ENCODE data around the gene TNFRSF21. TPM values are rescaled to one million over a fixed set of nuclear protein-coding genes. Genes with fewer than 3 reads are reported as not detected.

Gene TNFRSF21
- under 1 TPM; 0.27 TPM for total RNA-seq

DNA sequence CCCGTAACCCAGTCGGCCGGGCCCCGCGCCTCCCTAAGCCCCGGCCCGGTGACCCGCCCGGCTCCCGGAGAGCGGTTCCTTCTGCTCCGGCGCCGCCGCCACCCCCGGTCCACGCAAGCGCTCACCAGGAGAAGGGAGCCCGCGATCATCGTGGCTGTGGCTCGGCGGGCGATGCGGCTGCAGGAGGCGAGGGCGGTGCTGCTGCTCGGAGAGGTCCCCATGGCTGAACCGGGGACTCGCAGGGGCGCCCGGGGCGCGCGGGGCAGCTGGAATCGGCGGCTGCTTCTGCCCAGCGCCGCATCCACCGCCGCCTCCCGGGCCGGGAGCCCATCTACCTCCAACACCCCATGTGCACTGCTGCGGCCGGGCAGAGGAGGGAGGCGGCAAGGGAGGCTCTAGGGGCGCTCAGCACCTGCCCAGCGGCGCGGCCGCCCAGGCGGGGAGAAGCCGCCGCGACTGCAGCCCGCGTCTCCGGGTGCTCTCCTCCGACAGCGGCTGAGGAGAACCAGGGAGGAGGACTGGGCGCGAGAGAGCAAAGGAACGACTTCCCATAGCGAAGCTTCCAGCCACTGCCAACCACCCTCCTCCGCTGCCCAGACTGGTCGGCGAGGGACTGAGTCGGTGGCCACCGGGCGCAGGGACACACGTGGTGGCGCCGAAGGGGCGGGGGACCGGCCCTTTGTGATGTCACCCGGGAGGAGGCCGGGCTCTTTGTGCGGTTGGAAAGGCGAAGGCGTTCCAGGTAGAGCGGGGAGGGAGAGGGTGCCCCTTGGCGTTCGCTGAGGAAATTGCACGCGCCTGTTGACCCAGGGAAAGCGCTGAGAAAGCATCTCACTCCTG is at the start of gene TNFRSF21:
Gene TNFRSF21 (minus strand): TSS at position 615 of the 840 bp plus-strand sequence. CDS start 394 bp downstream, at position 221.
- Mint-ChIP-seq H3K4me1 (peaks cover 10% of the 10 kb centered on the region), H3K27me3 (peaks cover 56% of the 10 kb centered on the region), H3K9me3 (no peaks in the 10 kb centered on the region), H3K27ac (no peak within 1 kb of the TSS), H3K36me3 (ENCODE audit: low read depth) (no peaks in the 10 kb centered on the region), H3K4me3 (peak within 1 kb of the TSS; percentile 68)
- peak; percentile 87 for DNase-seq
- CTCF ChIA-PET: no interaction called here
- POLR2A ChIA-PET: no interaction called here

GRCh38 chr6:47358440-47359225 is 48.9 kb upstream of the TNFRSF21 start:
- ChIA-PET POLR2A (no interaction called here), CTCF (interaction anchor here (0.6 kb wide), 1 partner anchor 145 kb away, joined by 3 read pairs; no protein-coding TSS in a partner anchor)
- H3K27ac Mint-ChIP-seq: no peak overlapping the region
- DNase-seq: no peak
- H3K4me3 Mint-ChIP-seq: no peak overlapping the region
- peaks cover 23% of the 10 kb centered on the region for H3K27me3 Mint-ChIP-seq
- H3K36me3 Mint-ChIP-seq (ENCODE audit: low read depth): no peaks in the 10 kb centered on the region
- H3K9me3 Mint-ChIP-seq: no peaks in the 10 kb centered on the region
- H3K4me1 Mint-ChIP-seq: no peaks in the 10 kb centered on the region

DNA sequence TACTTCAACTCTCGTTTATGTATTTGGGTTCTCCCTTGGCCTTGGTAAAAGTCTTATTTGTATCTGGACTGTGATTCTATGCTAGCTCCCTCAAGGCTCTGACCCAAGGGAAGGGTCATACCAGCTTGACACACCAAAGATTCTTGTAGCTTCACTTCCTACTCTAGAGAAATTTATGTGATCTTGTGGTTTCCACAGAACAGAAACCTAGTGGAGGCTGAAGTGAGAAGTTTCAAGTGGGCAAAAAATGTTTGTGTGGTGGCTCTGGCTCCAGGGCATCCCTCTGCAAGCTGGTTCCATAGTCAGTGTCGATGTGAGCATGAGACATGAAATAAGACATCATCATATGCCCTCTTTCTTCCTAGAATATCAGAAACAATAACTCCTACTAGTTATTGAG is 48.1 kb upstream of the TNFRSF21 start:
- ChIA-PET POLR2A (no interaction called here), CTCF (no interaction called here)
- H3K4me1 Mint-ChIP-seq: no peaks in the 10 kb centered on the region
- no peak overlapping the region for H3K4me3 Mint-ChIP-seq
- DNase-seq: no peak
- H3K27me3 Mint-ChIP-seq: peaks cover 23% of the 10 kb centered on the region
- H3K27ac Mint-ChIP-seq: no peak overlapping the region
- no peaks in the 10 kb centered on the region for H3K36me3 Mint-ChIP-seq (ENCODE audit: low read depth)
- no peaks in the 10 kb centered on the region for H3K9me3 Mint-ChIP-seq

DNA sequence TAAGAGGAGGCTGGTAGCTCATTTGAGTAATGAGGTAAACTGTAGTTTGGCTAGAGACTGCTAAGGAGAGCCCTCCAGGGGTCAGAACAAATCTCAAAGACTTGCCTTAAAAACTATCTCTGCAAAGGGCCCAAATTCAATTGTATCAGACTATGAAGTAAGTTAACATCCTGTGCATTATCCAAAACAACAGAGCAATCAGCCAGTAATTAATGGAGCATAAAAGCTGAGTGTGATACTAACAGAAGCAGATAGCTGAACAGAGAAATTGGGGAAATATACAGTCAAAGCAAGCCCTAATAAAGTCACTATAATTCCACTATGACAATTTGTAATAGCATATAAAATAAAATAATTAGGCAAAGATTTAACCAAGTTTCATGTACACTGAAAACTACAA is 45.8 kb upstream of the TNFRSF21 start:
- POLR2A ChIA-PET: no interaction called here
- Mint-ChIP-seq H3K27me3 (peaks cover 26% of the 10 kb centered on the region), H3K4me1 (no peaks in the 10 kb centered on the region), H3K9me3 (no peaks in the 10 kb centered on the region), H3K36me3 (ENCODE audit: low read depth) (no peaks in the 10 kb centered on the region), H3K27ac (no peak overlapping the region), H3K4me3 (no peak overlapping the region)
- DNase-seq: no peak
- CTCF ChIA-PET: no interaction called here

GRCh38 chr6:47353871-47354270 is 44.2 kb upstream of the TNFRSF21 start:
- CTCF ChIA-PET: no interaction called here

DNA sequence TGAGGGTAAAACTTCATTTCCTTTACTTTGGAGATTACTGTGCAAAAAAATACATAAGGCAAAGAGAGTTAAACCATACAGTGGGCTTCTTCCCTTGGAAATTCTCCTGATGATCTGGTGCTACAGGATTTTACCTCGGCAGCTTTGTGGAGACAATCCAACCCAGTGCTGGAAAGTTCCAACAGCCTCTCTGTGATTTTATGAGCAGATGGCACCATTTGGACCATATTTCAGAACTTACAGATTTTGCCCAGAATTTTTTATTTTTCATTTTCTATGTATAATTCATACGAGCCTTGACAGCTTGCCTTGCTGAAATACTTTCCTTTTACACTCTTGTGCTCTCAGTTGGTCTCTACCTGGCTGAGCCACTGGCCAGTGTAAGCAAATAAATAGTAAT is 43.3 kb upstream of the TNFRSF21 start:
- Mint-ChIP-seq H3K4me3 (no peak overlapping the region), H3K4me1 (no peaks in the 10 kb centered on the region), H3K27me3 (peaks cover 20% of the 10 kb centered on the region), H3K27ac (no peak overlapping the region), H3K9me3 (no peaks in the 10 kb centered on the region), H3K36me3 (ENCODE audit: low read depth) (no peaks in the 10 kb centered on the region)
- ChIA-PET POLR2A (no interaction called here), CTCF (no interaction called here)
- DNase-seq: no peak

More at GRCh38 chr6:47353871-47354270, 44.2 kb upstream of the TNFRSF21 start:
- no peaks in the 10 kb centered on the region for H3K9me3 Mint-ChIP-seq
- no peaks in the 10 kb centered on the region for H3K36me3 Mint-ChIP-seq (ENCODE audit: low read depth)
- no peak overlapping the region for H3K27ac Mint-ChIP-seq
- POLR2A ChIA-PET: no interaction called here
- no peak overlapping the region for H3K4me3 Mint-ChIP-seq
- no peak for DNase-seq
- H3K4me1 Mint-ChIP-seq: no peaks in the 10 kb centered on the region
- H3K27me3 Mint-ChIP-seq: peaks cover 23% of the 10 kb centered on the region

DNA sequence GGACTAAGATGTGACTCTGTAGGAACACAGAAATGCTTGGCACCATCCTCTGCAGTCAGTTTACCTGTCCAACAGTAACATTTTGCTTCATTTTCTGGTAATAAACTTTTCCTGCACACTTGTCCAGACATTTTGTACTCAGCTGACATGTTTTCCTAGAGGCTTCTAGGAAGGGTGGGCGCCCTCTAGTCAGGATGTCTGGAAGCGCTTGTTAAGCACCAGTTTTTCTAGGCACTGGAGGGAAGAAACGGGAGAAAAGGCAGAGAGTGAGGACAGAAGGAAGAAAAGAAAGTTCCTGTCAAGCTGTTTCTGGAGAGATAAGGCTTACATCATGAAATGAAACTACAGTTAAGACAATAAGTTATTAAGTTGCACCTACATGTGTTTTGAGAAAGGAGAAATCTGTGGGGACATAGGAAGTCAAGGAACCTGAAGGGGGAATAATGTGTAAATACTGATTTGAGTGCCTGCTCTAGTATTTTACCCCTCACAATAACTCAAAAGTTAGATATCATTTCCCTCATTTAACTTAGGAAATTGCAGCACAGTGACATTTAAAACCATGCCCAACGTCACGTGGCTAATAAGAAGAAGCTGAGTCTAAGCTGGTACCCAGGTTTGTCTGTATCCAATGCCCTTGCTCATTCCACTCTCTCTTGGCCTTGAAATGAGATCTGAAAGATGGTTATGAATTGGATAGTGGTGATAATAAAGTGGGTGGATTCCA is 42.7 kb upstream of the TNFRSF21 start:
- Mint-ChIP-seq H3K27ac (no peak overlapping the region), H3K4me3 (no peak overlapping the region), H3K27me3 (peaks cover 20% of the 10 kb centered on the region), H3K4me1 (no peaks in the 10 kb centered on the region), H3K9me3 (no peaks in the 10 kb centered on the region), H3K36me3 (ENCODE audit: low read depth) (no peaks in the 10 kb centered on the region)
- DNase-seq: no peak
- CTCF ChIA-PET: no interaction called here
- POLR2A ChIA-PET: no interaction called here

GRCh38 chr6:47351621-47352020 is 41.9 kb upstream of the TNFRSF21 start:
- Mint-ChIP-seq H3K9me3 (no peaks in the 10 kb centered on the region), H3K36me3 (ENCODE audit: low read depth) (no peaks in the 10 kb centered on the region), H3K4me3 (no peak overlapping the region), H3K27ac (no peak overlapping the region), H3K27me3 (peaks cover 20% of the 10 kb centered on the region), H3K4me1 (no peaks in the 10 kb centered on the region)
- no peak for DNase-seq
- ChIA-PET POLR2A (no interaction called here), CTCF (no interaction called here)

DNA sequence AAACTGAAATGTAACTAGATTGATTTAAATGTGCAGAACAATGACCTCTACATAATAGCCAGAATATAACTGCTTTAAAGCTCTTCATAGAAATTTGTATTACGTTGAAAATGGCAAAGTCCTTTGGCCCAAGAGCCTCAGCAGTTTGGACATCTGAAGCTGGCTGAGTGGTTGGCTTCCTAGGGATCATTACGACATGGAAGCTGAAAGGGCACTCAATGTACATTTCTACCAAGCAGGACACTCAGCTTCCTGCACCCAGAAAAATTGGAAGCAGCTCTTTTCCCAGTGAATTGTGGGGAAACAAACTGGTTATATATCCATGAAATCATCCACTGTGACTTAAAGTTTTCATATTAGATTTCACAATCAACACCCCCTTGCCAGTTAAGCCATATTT is 40.2 kb upstream of the TNFRSF21 start:
- Mint-ChIP-seq H3K36me3 (ENCODE audit: low read depth) (no peaks in the 10 kb centered on the region), H3K27me3 (peaks cover 22% of the 10 kb centered on the region), H3K4me3 (no peak overlapping the region), H3K4me1 (no peaks in the 10 kb centered on the region), H3K9me3 (no peaks in the 10 kb centered on the region), H3K27ac (no peak overlapping the region)
- no peak for DNase-seq
- ChIA-PET CTCF (no interaction called here), POLR2A (no interaction called here)

DNA sequence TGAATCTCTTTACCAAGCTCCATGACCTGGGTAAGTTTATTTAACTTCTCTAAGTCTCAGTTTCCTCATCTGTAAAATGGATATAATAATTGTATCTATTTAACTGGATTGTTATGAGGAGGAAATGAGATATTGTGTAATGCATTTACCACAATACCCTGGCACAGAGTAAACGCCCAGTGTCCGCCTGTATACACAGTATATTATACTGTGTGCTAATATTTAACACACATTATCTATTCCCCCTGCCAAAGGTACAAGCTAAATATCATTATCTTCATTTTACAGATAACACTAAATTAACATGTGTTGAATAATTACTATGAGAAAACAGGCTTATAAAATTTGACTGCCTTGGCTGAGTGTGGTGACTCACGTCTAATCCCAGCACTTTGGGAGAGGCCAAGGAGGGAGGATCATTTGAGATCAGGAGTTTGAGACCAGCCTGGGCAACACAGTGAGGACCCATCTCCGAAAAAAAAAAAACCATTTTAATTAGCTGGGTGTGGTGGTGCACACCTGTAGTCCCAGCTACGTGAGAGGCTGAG is 38.7 kb upstream of the TNFRSF21 start:
- POLR2A ChIA-PET: no interaction called here

GRCh38 chr6:47345761-47346160 is 36.1 kb upstream of the TNFRSF21 start:
- no peaks in the 10 kb centered on the region for H3K9me3 Mint-ChIP-seq
- H3K4me3 Mint-ChIP-seq: no peak overlapping the region
- H3K36me3 Mint-ChIP-seq (ENCODE audit: low read depth): no peaks in the 10 kb centered on the region
- no peak overlapping the region for H3K27ac Mint-ChIP-seq
- H3K27me3 Mint-ChIP-seq: peaks cover 18% of the 10 kb centered on the region
- CTCF ChIA-PET: no interaction called here
- DNase-seq: no peak
- H3K4me1 Mint-ChIP-seq: no peaks in the 10 kb centered on the region
- POLR2A ChIA-PET: no interaction called here

More for the DNA sequence above, 38.7 kb upstream of the TNFRSF21 start:
- DNase-seq: no peak
- H3K4me3 Mint-ChIP-seq: no peak overlapping the region
- H3K36me3 Mint-ChIP-seq (ENCODE audit: low read depth): no peaks in the 10 kb centered on the region
- H3K9me3 Mint-ChIP-seq: no peaks in the 10 kb centered on the region
- no peaks in the 10 kb centered on the region for H3K4me1 Mint-ChIP-seq
- H3K27me3 Mint-ChIP-seq: peaks cover 23% of the 10 kb centered on the region
- CTCF ChIA-PET: no interaction called here
- H3K27ac Mint-ChIP-seq: no peak overlapping the region

GRCh38 chr6:47344022-47344421 is 34.3 kb upstream of the TNFRSF21 start:
- Mint-ChIP-seq H3K27me3 (peaks cover 19% of the 10 kb centered on the region), H3K36me3 (ENCODE audit: low read depth) (no peaks in the 10 kb centered on the region), H3K4me3 (no peak overlapping the region), H3K27ac (no peak overlapping the region), H3K9me3 (no peaks in the 10 kb centered on the region), H3K4me1 (no peaks in the 10 kb centered on the region)
- no peak for DNase-seq
- ChIA-PET CTCF (no interaction called here), POLR2A (no interaction called here)

DNA sequence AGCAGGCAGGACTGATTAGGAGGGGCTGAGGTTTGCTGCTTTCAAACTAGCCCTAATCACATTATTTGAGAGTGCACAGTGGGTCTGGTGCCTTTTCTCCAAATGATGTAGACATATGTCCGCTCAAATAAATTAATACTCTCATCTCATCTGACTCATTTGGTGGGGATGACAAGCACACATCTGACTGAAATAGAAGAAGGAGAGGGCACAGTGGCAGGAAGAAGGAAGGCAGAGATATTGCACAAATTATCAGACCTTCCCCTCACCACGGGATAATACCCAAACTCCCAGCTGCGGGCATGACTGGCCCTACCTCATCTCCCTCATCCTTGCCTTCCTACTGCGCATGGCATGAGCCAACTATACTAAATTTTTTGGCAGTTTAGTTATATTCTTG is 33.9 kb upstream of the TNFRSF21 start:
- H3K4me3 Mint-ChIP-seq: no peak overlapping the region
- H3K9me3 Mint-ChIP-seq: no peaks in the 10 kb centered on the region
- POLR2A ChIA-PET: no interaction called here
- H3K27me3 Mint-ChIP-seq: peaks cover 20% of the 10 kb centered on the region
- no peaks in the 10 kb centered on the region for H3K36me3 Mint-ChIP-seq (ENCODE audit: low read depth)
- no peak for DNase-seq
- no peak overlapping the region for H3K27ac Mint-ChIP-seq
- H3K4me1 Mint-ChIP-seq: no peaks in the 10 kb centered on the region
- CTCF ChIA-PET: no interaction called here

Data from activated CD4-positive, alpha-beta T cell treated with anti-CD3 and anti-CD28 coated beads, Interleukin-2, amount 10 ng/mL, durations not matched to agents 7 days and 5 days (primary cell).